Hepatocyte (in vitro differentiated cells): ENCODE data around the gene CCDC93. TPM values are rescaled to one million over a fixed set of nuclear protein-coding genes. Genes with fewer than 3 reads are reported as not detected.

Experiments used
- DNase-seq: peaks from one replicate; pipeline ENCODE4 v3.0.0-alpha.2; 2016; ENCODE audit warnings: low spot score
- H2AFZ ChIP-seq: fragments of 200-600 bp; sonication (generic); 2 replicates; pipeline ENCODE4 v1.6.0; 2016; ENCODE audit warnings: antibody characterized with exemption, mild to moderate bottlenecking
- H3K27ac ChIP-seq: fragments of 200-600 bp; sonication (generic); 2 replicates; pipeline ENCODE4 v1.5.1; 2016; ENCODE audit warnings: mild to moderate bottlenecking
- H3K27me3 ChIP-seq: fragments of 200-600 bp; sonication (generic); 2 replicates; pipeline ENCODE4 v1.6.1; 2016
- H3K36me3 ChIP-seq: fragments of 200-600 bp; sonication (generic); replicated peaks from 2 replicates; pipeline ENCODE4 v1.5.1; 2016; ENCODE audit warnings: low read depth; ENCODE audit not compliant: insufficient read depth
- H3K4me1 ChIP-seq: fragments of 200-600 bp; sonication (generic); 2 replicates; pipeline ENCODE4 v1.5.1; 2016; ENCODE audit warnings: mild to moderate bottlenecking, moderate library complexity; ENCODE audit not compliant: insufficient read depth
- H3K4me2 ChIP-seq: fragments of 200-600 bp; sonication (generic); 2 replicates; pipeline ENCODE4 v1.6.0; 2016
- H3K4me3 ChIP-seq: fragments of 200-600 bp; sonication (generic); 2 replicates; pipeline ENCODE4 v1.5.1; 2016; ENCODE audit warnings: mild to moderate bottlenecking
- H3K79me2 ChIP-seq: fragments of 200-600 bp; sonication (generic); 2 replicates; pipeline ENCODE4 v1.6.0; 2017; ENCODE audit warnings: mild to moderate bottlenecking
- H3K9me2 ChIP-seq: fragments of 200-600 bp; sonication (generic); replicated peaks from 2 replicates; pipeline ENCODE4 v1.6.0; 2017; ENCODE audit warnings: mild to moderate bottlenecking; ENCODE audit not compliant: insufficient read depth
- H3K9me3 ChIP-seq: fragments of 200-600 bp; sonication (generic); 2 replicates; pipeline ENCODE4 v1.5.1; 2016; ENCODE audit warnings: low read depth, mild to moderate bottlenecking
- H4K20me1 ChIP-seq: fragments of 200-600 bp; sonication (generic); 2 replicates; pipeline ENCODE4 v1.6.0; 2016; ENCODE audit warnings: mild to moderate bottlenecking; ENCODE audit not compliant: insufficient read depth, poor library complexity, severe bottlenecking
- EZH2 ChIP-seq: fragments of 200-600 bp; sonication (generic); IDR thresholded peaks from 2 replicates; pipeline ENCODE4 v1.6.1; 2016; ENCODE audit warnings: antibody characterized with exemption, mild to moderate bottlenecking, borderline replicate concordance
- EZH2phosphoT487 ChIP-seq: fragments of 200-600 bp; sonication (generic); IDR thresholded peaks from one replicate; pipeline ENCODE4 v1.6.1; 2018; ENCODE audit warnings: antibody characterized with exemption, mild to moderate bottlenecking, low read depth, moderate library complexity; ENCODE audit not compliant: unreplicated experiment, severe bottlenecking
- WGBS: methylation state at CpG from one replicate; pipeline ENCODE4 v1.1.6; 2016; ENCODE audit warnings: low lambda C conversion rate; ENCODE audit errors: missing lambda C conversion rate; 5-methylcytosine and 5-hydroxymethylcytosine counted together
- polyA plus RNA-seq: library from polyadenylated mRNA; unstranded; fragments of >200 nt; fragmentation: Nextera tagmentation; extraction: Ambion mirVana; gene quantifications from 2 replicates; pipeline ENCODE4 v1.2.1, GENCODE V29; 2016
- total RNA-seq: library from RNA; depleted of rRNA; stranded (reverse); fragments of >200 nt; gene quantifications from 2 replicates; pipeline ENCODE4 v1.2.3, GENCODE V29; 2014
- TF ChIP-seq, protein P1 (sequence below): fragments of 200-600 bp; sonication (generic); IDR thresholded peaks from 2 replicates; pipeline ENCODE4 v1.5.1; 2016; ENCODE audit warnings: antibody characterized with exemption, mild to moderate bottlenecking; ENCODE audit not compliant: poor library complexity

Gene CCDC93
- total and polyA plus RNA-seq, 2 experiments from 2014 or later: 13.2 to 37.4 TPM

- Histone ChIP-seq H3K4me1 (peaks cover 3% of the 10 kb centered on the region), H4K20me1 (peaks cover 25% of the 10 kb centered on the region), H3K36me3 (no peaks in the 10 kb centered on the region), H3K9me2 (no peaks in the 10 kb centered on the region), H3K27me3 (no peaks in the 10 kb centered on the region), H3K4me2 (peak overlapping the region; percentile 93), H3K27ac (peak overlapping the region; percentile 49), H3K79me2 (peaks cover 41% of the 10 kb centered on the region), H2AFZ (peak overlapping the region; percentile 99), H3K4me3 (peak overlapping the region; percentile 91), H3K9me3 (no peaks in the 10 kb centered on the region)
- no peak for DNase-seq
- TF ChIP-seq EZH2: no peak
- TF ChIP-seq, protein P1, sequence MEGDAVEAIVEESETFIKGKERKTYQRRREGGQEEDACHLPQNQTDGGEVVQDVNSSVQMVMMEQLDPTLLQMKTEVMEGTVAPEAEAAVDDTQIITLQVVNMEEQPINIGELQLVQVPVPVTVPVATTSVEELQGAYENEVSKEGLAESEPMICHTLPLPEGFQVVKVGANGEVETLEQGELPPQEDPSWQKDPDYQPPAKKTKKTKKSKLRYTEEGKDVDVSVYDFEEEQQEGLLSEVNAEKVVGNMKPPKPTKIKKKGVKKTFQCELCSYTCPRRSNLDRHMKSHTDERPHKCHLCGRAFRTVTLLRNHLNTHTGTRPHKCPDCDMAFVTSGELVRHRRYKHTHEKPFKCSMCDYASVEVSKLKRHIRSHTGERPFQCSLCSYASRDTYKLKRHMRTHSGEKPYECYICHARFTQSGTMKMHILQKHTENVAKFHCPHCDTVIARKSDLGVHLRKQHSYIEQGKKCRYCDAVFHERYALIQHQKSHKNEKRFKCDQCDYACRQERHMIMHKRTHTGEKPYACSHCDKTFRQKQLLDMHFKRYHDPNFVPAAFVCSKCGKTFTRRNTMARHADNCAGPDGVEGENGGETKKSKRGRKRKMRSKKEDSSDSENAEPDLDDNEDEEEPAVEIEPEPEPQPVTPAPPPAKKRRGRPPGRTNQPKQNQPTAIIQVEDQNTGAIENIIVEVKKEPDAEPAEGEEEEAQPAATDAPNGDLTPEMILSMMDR: no peak
- TF ChIP-seq EZH2phosphoT487: no peak
- WGBS: 3% methylated on average over 17 of the region's 17 CpGs
These were observed 588 bp upstream of the CCDC93 start for GRCh38 chr2:118014492-118014824.

DNA sequence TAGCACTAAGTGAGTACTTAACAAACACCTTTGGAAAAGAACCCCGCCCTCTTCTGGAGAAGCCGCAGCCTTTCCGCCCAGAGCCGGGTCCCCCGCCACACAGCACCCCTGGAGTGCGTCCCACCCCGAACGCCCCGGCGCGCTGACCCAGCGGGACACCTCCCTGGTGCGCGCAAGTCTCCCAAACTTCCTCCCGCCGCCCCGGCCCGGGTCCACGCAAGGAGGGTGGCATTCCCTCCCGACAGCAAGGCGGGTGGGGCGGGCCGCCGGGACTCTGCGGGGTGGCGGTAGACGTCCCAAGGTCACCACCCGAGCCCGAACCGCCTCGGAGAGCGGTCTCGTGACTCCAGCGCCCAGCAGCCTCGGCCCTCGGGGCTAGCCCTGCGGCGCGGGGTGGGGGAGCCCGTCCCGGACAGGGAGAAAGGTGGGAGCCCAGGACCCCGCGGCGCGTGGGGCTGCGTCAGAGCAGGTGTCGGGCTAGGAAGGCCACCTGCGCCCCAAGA lies 598 bp downstream of the CCDC93 start:
- Histone ChIP-seq H2AFZ (peak overlapping the region; percentile 99), H3K4me1 (peaks cover 3% of the 10 kb centered on the region), H3K9me3 (no peaks in the 10 kb centered on the region), H3K4me3 (peak overlapping the region; percentile 98), H3K4me2 (peak overlapping the region; percentile 91), H3K79me2 (peaks cover 53% of the 10 kb centered on the region), H4K20me1 (peaks cover 35% of the 10 kb centered on the region), H3K9me2 (no peaks in the 10 kb centered on the region), H3K27me3 (no peaks in the 10 kb centered on the region), H3K36me3 (no peaks in the 10 kb centered on the region), H3K27ac (peak overlapping the region; percentile 96)
- 2% methylated on average over 20 of the region's 48 CpGs for WGBS
- TF ChIP-seq EZH2phosphoT487: no peak
- no peak for TF ChIP-seq EZH2
- TF ChIP-seq, protein P1: no peak
- peak; percentile 73 for DNase-seq

- Histone ChIP-seq H3K79me2 (peaks cover 54% of the 10 kb centered on the region), H3K9me3 (no peaks in the 10 kb centered on the region), H3K4me3 (peak overlapping the region; percentile 98), H3K9me2 (no peaks in the 10 kb centered on the region), H3K4me1 (peaks cover 3% of the 10 kb centered on the region), H3K27me3 (no peaks in the 10 kb centered on the region), H3K27ac (peak overlapping the region; percentile 96), H4K20me1 (peaks cover 36% of the 10 kb centered on the region), H3K4me2 (peak overlapping the region; percentile 91), H2AFZ (peak overlapping the region; percentile 99), H3K36me3 (no peaks in the 10 kb centered on the region)
- 33% methylated on average over 6 of the region's 6 CpGs for WGBS
- no peak for DNase-seq
- TF ChIP-seq EZH2phosphoT487 (no peak), EZH2 (no peak)
- TF ChIP-seq, protein P1: no peak
These were observed 1.1 kb downstream of the CCDC93 start for GRCh38 chr2:118012778-118013177.

DNA sequence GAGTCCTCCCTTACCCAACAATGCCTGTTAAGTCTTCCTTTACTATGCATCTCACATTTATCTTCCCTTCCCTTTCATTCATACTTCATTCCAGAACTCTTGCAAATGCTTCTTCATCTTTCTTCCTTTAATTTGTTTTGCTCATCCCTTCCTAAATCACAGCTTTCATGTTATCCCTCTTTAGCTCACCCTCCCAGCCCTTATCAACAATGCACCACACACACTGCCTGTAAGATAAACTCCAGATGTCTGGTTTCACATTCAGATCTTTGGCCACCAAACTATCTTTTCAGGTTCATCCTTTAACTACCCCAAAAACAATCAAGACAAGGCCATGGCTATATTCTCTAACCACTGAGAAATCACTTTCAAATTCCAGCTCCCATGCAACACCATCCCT lies 3.4 kb downstream of the CCDC93 start:
- DNase-seq: no peak
- peaks cover 54% of the 10 kb centered on the region for H3K79me2 ChIP-seq

More for the DNA sequence above, 3.4 kb downstream of the CCDC93 start:
- H4K20me1 ChIP-seq: peaks cover 36% of the 10 kb centered on the region
- no peak overlapping the region for H3K4me2 ChIP-seq
- TF ChIP-seq EZH2phosphoT487 (no peak), EZH2 (no peak)
- TF ChIP-seq, protein P1: no peak
- H3K9me2 ChIP-seq: no peaks in the 10 kb centered on the region
- H3K4me1 ChIP-seq: peaks cover 3% of the 10 kb centered on the region
- no peaks in the 10 kb centered on the region for H3K9me3 ChIP-seq
- H2AFZ ChIP-seq: no peak overlapping the region
- H3K27ac ChIP-seq: no peak overlapping the region
- H3K27me3 ChIP-seq: no peaks in the 10 kb centered on the region
- no peaks in the 10 kb centered on the region for H3K36me3 ChIP-seq
- H3K4me3 ChIP-seq: no peak overlapping the region
